Astrocyte (in vitro differentiated cells and primary cell): ENCODE measurements around the gene CREB3. TPM values are rescaled to one million over a fixed set of nuclear protein-coding genes. Genes with fewer than 3 reads are reported as not detected.
A peak's percentile ranks its signal among the peaks of the same experiment; 100 is the strongest.

ENCODE experiments used
- DNase-seq: peaks from one replicate; pipeline ENCODE4 v3.0.0-alpha.2; 2010; ENCODE audit warnings: low read depth
- FAIRE-seq: peaks from 2 replicates; lab custom pipeline; 2011; peaks lifted over from hg19 to GRCh38; lab: Jason Lieb, UNC
- H2AFZ ChIP-seq: 2 replicates; pipeline ENCODE4 v1.6.0; 2012; ENCODE audit warnings: low read depth, low read length, inconsistent platforms
- H3K27ac ChIP-seq: 2 replicates; pipeline ENCODE4 v1.5.1; 2011; ENCODE audit warnings: low read depth, low read length, inconsistent platforms
- H3K27me3 ChIP-seq: 2 replicates; pipeline ENCODE4 v1.6.0; 2011; ENCODE audit warnings: low read length, inconsistent platforms; ENCODE audit not compliant: insufficient read depth
- H3K36me3 ChIP-seq: 2 replicates; pipeline ENCODE4 v1.5.1; 2011; ENCODE audit warnings: low read length, inconsistent platforms; ENCODE audit not compliant: insufficient read depth
- H3K4me1 ChIP-seq: 2 replicates; pipeline ENCODE4 v1.5.1; 2011; ENCODE audit warnings: low read length, inconsistent platforms; ENCODE audit not compliant: insufficient read depth
- H3K4me2 ChIP-seq: 2 replicates; pipeline ENCODE4 v1.6.0; 2012; ENCODE audit warnings: low read length, inconsistent platforms
- H3K4me3 ChIP-seq: 2 replicates; pipeline ENCODE4 v1.5.1; 2011; ENCODE audit warnings: low read depth, mild to moderate bottlenecking, low read length, inconsistent platforms; ENCODE audit not compliant: insufficient read depth
- H3K79me2 ChIP-seq: 2 replicates; pipeline ENCODE4 v1.6.0; 2012; ENCODE audit warnings: mild to moderate bottlenecking, low read length, inconsistent platforms; ENCODE audit not compliant: insufficient read depth
- H3K9ac ChIP-seq: 2 replicates; pipeline ENCODE4 v1.6.0; 2012; ENCODE audit warnings: mild to moderate bottlenecking, low read length, inconsistent platforms
- H3K9me3 ChIP-seq: 2 replicates; pipeline ENCODE4 v1.5.1; 2012; ENCODE audit warnings: low read depth, mild to moderate bottlenecking, low read length, inconsistent platforms; ENCODE audit not compliant: insufficient read depth
- H4K20me1 ChIP-seq: 2 replicates; pipeline ENCODE4 v1.6.0; 2012; ENCODE audit warnings: low read length, inconsistent platforms; ENCODE audit not compliant: insufficient read depth
- H3K27ac Mint-ChIP-seq: one replicate; pipeline ENCODE4 v1.8.0; 2021; ENCODE audit warnings: mild to moderate bottlenecking, mixed read lengths; ENCODE audit not compliant: unreplicated experiment
- H3K27me3 Mint-ChIP-seq: one replicate; pipeline ENCODE4 v1.8.0; 2021; ENCODE audit warnings: low read depth, mixed read lengths; ENCODE audit not compliant: unreplicated experiment
- H3K36me3 Mint-ChIP-seq: one replicate; pipeline ENCODE4 v1.8.0; 2021; ENCODE audit warnings: low read depth, mixed read lengths; ENCODE audit not compliant: unreplicated experiment
- H3K4me1 Mint-ChIP-seq: one replicate; pipeline ENCODE4 v1.8.0; 2021; ENCODE audit warnings: low read depth, mixed read lengths; ENCODE audit not compliant: unreplicated experiment
- H3K4me3 Mint-ChIP-seq: one replicate; pipeline ENCODE4 v1.8.0; 2021; ENCODE audit warnings: mild to moderate bottlenecking, moderate library complexity, mixed read lengths; ENCODE audit not compliant: unreplicated experiment
- H3K9me3 Mint-ChIP-seq: one replicate; pipeline ENCODE4 v1.8.0; 2021; ENCODE audit warnings: mild to moderate bottlenecking, mixed read lengths; ENCODE audit not compliant: unreplicated experiment
- CTCF ChIP-seq: IDR thresholded peaks from 2 replicates; pipeline ENCODE4 v1.5.1; 2011; ENCODE audit warnings: low read depth, mild to moderate bottlenecking, inconsistent platforms, low read length, moderate library complexity; ENCODE audit not compliant: insufficient read depth
- EZH2 ChIP-seq: IDR thresholded peaks from 2 replicates; pipeline ENCODE4 v1.6.1; 2012; ENCODE audit warnings: mild to moderate bottlenecking, low read length, inconsistent platforms; ENCODE audit not compliant: insufficient read depth
- total RNA-seq: library from RNA; stranded (reverse); gene quantifications from 2 replicates; pipeline ENCODE4 v1.2.1, GENCODE V29; 2021

CREB3 gene
- total RNA-seq, 1 donor from 2014 or later = 84.1 TPM

- peak overlapping the region; percentile 78 for H3K27ac Mint-ChIP-seq
- peaks cover 66% of the 10 kb centered on the region for H4K20me1 ChIP-seq
Measured at GRCh38 chr9:35687972-35688557, 44.4 kb upstream of the CREB3 start.

GRCh38 chr9:35688558-35689541 lies 43.6 kb upstream of the CREB3 start:
- Histone ChIP-seq H3K27ac (peak overlapping the region; percentile 78), H3K9ac (peak overlapping the region; percentile 96), H3K4me3 (peak overlapping the region; percentile 97), H3K4me1 (peaks cover 48% of the 10 kb centered on the region), H3K4me2 (peak overlapping the region; percentile 100), H3K79me2 (peaks cover 63% of the 10 kb centered on the region), H2AFZ (no peak overlapping the region), H3K9me3 (no peaks in the 10 kb centered on the region), H3K36me3 (peaks cover 40% of the 10 kb centered on the region), H4K20me1 (peaks cover 58% of the 10 kb centered on the region), H3K27me3 (no peaks in the 10 kb centered on the region)
- DNase-seq (peak; percentile 81), FAIRE-seq (peak; percentile 23)
- H3K4me3 Mint-ChIP-seq = peak overlapping the region; percentile 94
- TF ChIP-seq CTCF (no peak), EZH2 (no peak)
- peaks cover 33% of the 10 kb centered on the region for H3K4me1 Mint-ChIP-seq
- H3K9me3 Mint-ChIP-seq = no peaks in the 10 kb centered on the region
- H3K36me3 Mint-ChIP-seq = peaks cover 22% of the 10 kb centered on the region
- no peaks in the 10 kb centered on the region for H3K27me3 Mint-ChIP-seq
- peak overlapping the region; percentile 78 for H3K27ac Mint-ChIP-seq

More at GRCh38 chr9:35687972-35688557, 44.4 kb upstream of the CREB3 start:
- Histone ChIP-seq H2AFZ (no peak overlapping the region), H3K4me3 (peak overlapping the region; percentile 97), H3K9me3 (no peaks in the 10 kb centered on the region), H3K9ac (peak overlapping the region; percentile 96), H3K4me1 (peaks cover 56% of the 10 kb centered on the region), H3K79me2 (peaks cover 67% of the 10 kb centered on the region), H3K27me3 (no peaks in the 10 kb centered on the region), H3K36me3 (peaks cover 47% of the 10 kb centered on the region), H3K27ac (peak overlapping the region; percentile 78), H3K4me2 (peak overlapping the region; percentile 100)
- Mint-ChIP-seq H3K36me3 (peaks cover 26% of the 10 kb centered on the region), H3K27me3 (no peaks in the 10 kb centered on the region), H3K9me3 (no peaks in the 10 kb centered on the region), H3K4me1 (peaks cover 41% of the 10 kb centered on the region), H3K4me3 (peak overlapping the region; percentile 94)
- FAIRE-seq (no peak), DNase-seq (no peak)
- TF ChIP-seq EZH2 (no peak), CTCF (no peak)
